Measurements from ENCODE around the gene ADGRF4. TPM values are rescaled to one million over a fixed set of nuclear protein-coding genes. Genes with fewer than 3 reads are reported as not detected.

ADGRF4 gene
- total RNA-seq, 1 experiment from 2014 or later: not detected

DNA sequence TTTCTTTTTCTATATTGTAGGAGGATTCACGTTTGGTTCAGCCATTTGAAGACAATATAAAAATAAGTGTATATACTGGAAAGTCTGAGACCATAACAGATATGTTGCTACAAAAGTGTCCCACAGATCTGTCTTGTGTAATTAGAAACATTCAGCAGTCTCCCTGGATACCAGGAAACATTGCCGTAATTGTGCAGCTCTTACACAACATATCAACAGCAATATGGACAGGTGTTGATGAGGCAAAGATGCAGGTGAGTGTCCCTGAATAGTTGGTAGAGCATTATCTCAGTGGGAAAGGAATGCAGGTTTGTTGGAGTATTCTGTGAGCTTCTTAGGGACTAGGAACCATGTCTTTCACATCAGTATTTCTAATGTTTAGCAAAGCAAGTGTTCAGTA is 18.3 kb upstream of the ADGRF4 start:
- Histone ChIP-seq H3K9me3 (ENCODE audit: control insufficient read depth, low read depth, low read length) (no peaks in the 10 kb centered on the region), H2AFZ (ENCODE audit: low read length) (no peak overlapping the region), H3K27me3 (ENCODE audit: insufficient read depth, low read length) (no peaks in the 10 kb centered on the region), H3K9ac (ENCODE audit: extremely low read depth, insufficient read length, low read length) (no peak overlapping the region), H3K23ac (ENCODE audit: insufficient read length, low read depth, low read length) (no peak overlapping the region), H2BK12ac (ENCODE audit: insufficient read length, low read depth, low read length) (no peak overlapping the region), H3K4me1 (ENCODE audit: insufficient read depth, low read length) (no peaks in the 10 kb centered on the region), H3K79me1 (ENCODE audit: insufficient read depth, low read depth, low read length, poor library complexity, severe bottlenecking) (no peaks in the 10 kb centered on the region), H4K91ac (ENCODE audit: insufficient read length, low read depth, low read length) (no peak overlapping the region), H4K5ac (ENCODE audit: insufficient read length, low read depth, low read length) (no peak overlapping the region), H2BK5ac (ENCODE audit: insufficient read length, low read length) (no peak overlapping the region), H2BK20ac (ENCODE audit: low read depth, low read length, poor library complexity, severe bottlenecking) (no peak overlapping the region), H3K56ac (ENCODE audit: insufficient read length, low read depth, low read length) (no peak overlapping the region), H4K20me1 (ENCODE audit: control insufficient read depth, insufficient read depth, insufficient read length) (no peaks in the 10 kb centered on the region), H2BK15ac (ENCODE audit: low read depth, low read length) (no peak overlapping the region), H4K8ac (replicated peaks; ENCODE audit: insufficient read length, low read depth, low read length) (no peak overlapping the region), H3K14ac (ENCODE audit: insufficient read depth, low read length) (no peak overlapping the region), H2BK120ac (ENCODE audit: low read depth, low read length, poor library complexity, severe bottlenecking) (no peak overlapping the region), H3K4me2 (ENCODE audit: insufficient read depth, insufficient read length, low read length) (no peak overlapping the region), H3K27ac (ENCODE audit: insufficient read length, low read depth, low read length) (no peak overlapping the region), H3K4ac (ENCODE audit: low read depth, low read length) (no peak overlapping the region), H3K18ac (ENCODE audit: insufficient read length, low read depth, low read length) (no peak overlapping the region), H3K23me2 (ENCODE audit: insufficient read length, low read depth, low read length, poor library complexity, severe bottlenecking) (no peaks in the 10 kb centered on the region), H3T11ph (ENCODE audit: low read length) (no peak overlapping the region), H2AK5ac (ENCODE audit: insufficient read length, low read length) (no peak overlapping the region), H3K79me2 (ENCODE audit: insufficient read depth, low read length) (no peaks in the 10 kb centered on the region)
- no peak for TF ChIP-seq CTCF (conservative IDR thresholded peaks at IDR 0.05)
- DNase-seq: no peak
- H3K27me3 Mint-ChIP-seq (ENCODE audit: low read depth): no peaks in the 10 kb centered on the region
- no peak overlapping the region for H3K4me3 Mint-ChIP-seq
- no peaks in the 10 kb centered on the region; a peak in 1 of 4 replicates for H3K4me1 Mint-ChIP-seq
- no peaks in the 10 kb centered on the region; a peak in 1 of 7 replicates for H3K36me3 Mint-ChIP-seq (ENCODE audit: insufficient read depth in 1 of 3, low read depth in 3 of 3)
- WGBS (ENCODE audit: extremely low coverage, insufficient read length, low lambda C conversion rate): no CpG with 5 or more reads among the region's 2 CpGs
- H3K9me3 Mint-ChIP-seq: no peaks in the 10 kb centered on the region
- H3K27ac Mint-ChIP-seq: no peak overlapping the region

Data from H9 (cell line).